GM10248 (cell line): ENCODE measurements around the gene KCNMA1.

Experiments
- CTCF ChIA-PET: fragments of 300-600 bp; sonication (Branson Sonifier 250); formaldehyde crosslinking; extraction: SDS; loops from one replicate; lab custom pipeline; 2021; ENCODE audit warnings: antibody characterized with exemption; lab: Yijun Ruan, JAX
- POLR2A ChIA-PET: fragments of 350-650 bp; sonication (Branson Sonifier 250); formaldehyde crosslinking; extraction: SDS; loops from one replicate; lab custom pipeline; 2020; ENCODE audit warnings: antibody characterized with exemption; lab: Yijun Ruan, JAX
- DNase-seq: peaks from one replicate; pipeline ENCODE4 v3.0.0; 2012; ENCODE audit errors: extremely low spot score
- CTCF ChIP-seq: IDR thresholded peaks from 2 replicates; pipeline ENCODE4 v1.5.1; 2012; ENCODE audit warnings: mild to moderate bottlenecking, low read depth; ENCODE audit errors: extremely low read depth, missing control alignments, control extremely low read depth

KCNMA1 gene

GRCh38 chr10:76921383-76922010 lies 716.1 kb downstream of the KCNMA1 start:
- CTCF ChIA-PET, result no interaction called here
- no peak for DNase-seq
- no peak for TF ChIP-seq CTCF
- POLR2A ChIA-PET, result no interaction called here

- ChIA-PET CTCF (no interaction called here), POLR2A (no interaction called here)
- DNase-seq, result no peak
- no peak for TF ChIP-seq CTCF
These were observed 717.0 kb downstream of the KCNMA1 start for GRCh38 chr10:76920581-76920980.

GRCh38 chr10:76918106-76918505 lies 719.5 kb downstream of the KCNMA1 start:
- CTCF ChIA-PET, result no interaction called here
- no peak for DNase-seq
- POLR2A ChIA-PET, result no interaction called here
- no peak for TF ChIP-seq CTCF

GRCh38 chr10:76917071-76917470 lies 720.5 kb downstream of the KCNMA1 start:
- DNase-seq, result no peak
- POLR2A ChIA-PET, result no interaction called here
- CTCF ChIA-PET, result no interaction called here
- TF ChIP-seq CTCF, result no peak

GRCh38 chr10:76916536-76916935 lies 721.1 kb downstream of the KCNMA1 start:
- DNase-seq, result no peak
- no peak for TF ChIP-seq CTCF
- POLR2A ChIA-PET, result no interaction called here
- CTCF ChIA-PET, result no interaction called here

- no peak for DNase-seq
- TF ChIP-seq CTCF, result no peak
- CTCF ChIA-PET, result no interaction called here
- POLR2A ChIA-PET, result no interaction called here
These were observed 722.3 kb downstream of the KCNMA1 start for GRCh38 chr10:76915316-76915715.

GRCh38 chr10:76911184-76911583 lies 726.4 kb downstream of the KCNMA1 start:
- DNase-seq, result no peak
- POLR2A ChIA-PET, result no interaction called here
- no peak for TF ChIP-seq CTCF
- CTCF ChIA-PET, result no interaction called here
